Kidney tubule cell (primary cell): ENCODE data around the gene ZDHHC8.

ENCODE experiments used
- DNase-seq: peaks from one replicate; pipeline ENCODE4 v3.0.0-alpha.2; 2018; ENCODE audit warnings: low spot score

ZDHHC8 gene

DNA sequence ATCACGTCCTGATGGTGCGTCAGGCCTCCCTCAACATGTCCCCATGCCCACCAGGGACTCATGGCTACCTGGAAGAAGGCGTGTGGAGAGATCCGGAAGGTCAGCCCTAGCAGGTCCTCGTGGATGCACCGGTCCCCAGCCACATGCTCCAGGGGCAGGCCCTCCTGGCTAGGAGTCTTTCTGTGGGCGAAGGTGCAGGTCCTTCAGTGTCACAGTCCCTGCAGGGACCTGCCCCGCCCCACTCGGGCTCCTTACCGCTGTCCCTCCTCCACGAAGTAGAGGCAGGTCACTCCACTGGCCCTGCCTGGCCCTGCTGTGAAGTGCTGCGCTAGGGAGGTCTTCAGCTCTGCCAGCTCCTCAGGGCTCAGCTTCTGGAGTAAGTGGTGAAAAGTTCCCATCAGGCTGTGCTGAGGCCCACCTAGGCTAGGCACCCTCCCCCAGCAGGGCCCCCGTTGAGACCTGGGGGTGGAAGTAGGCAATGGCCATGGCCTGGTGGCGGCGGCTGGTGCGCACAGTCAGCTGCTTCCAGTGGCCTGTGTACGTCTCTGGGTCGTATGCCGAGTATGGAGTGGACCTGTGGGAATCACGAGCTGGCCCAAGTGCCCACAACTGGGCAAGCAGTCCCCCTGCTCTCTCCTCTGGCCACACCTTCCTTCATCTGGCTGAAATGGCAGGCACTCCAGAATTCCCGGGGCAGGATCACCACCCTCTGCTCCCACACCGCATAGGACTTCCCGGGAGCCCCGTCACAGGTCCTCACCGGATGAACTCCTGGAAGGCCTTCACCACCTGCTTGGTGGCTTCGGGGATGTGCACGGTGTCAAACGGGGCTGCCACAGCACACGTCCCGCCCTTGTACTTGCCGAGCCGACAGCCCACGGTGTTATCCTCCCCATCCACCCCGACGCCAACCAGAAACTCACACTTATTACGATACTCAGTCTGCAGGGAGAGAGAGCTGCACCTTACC lies 16.8 kb upstream of the ZDHHC8 start:
- DNase-seq, result no peak

DNA sequence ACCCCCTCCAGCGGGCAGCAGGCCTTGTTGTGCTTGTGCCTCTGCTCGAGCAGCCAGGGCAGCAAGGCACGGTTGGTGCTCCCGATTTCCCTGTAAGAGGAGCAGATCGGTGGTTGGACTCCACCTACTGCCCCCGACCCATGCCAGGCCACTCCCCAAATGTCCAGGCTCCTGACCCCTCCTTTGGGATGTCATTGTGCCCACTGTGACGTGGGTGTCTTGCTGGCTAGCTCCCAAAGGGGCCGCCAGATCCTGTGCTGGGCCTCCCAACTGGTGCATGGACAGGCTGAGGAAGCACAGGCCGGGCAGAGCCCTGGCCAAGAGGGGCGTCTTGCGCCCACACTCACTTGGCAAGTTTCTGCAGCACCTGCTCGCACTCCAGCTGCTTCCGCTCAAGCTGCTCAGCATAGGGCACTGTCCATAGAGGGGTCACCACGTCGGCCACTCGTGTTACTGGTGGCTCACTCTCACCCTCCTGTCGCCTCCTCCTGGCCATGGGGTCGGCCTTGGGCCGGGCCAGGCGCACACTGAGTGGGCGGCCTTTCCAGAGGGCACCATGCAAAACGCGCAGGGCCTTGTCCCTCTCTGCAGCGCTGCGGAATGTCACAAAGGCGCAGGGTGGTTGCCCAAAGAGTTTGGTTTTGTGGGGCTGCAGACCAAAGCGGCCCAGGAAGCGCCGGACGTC lies 15.8 kb upstream of the ZDHHC8 start, which contains the start of gene RANBP1:
RANBP1 (plus strand) TSS at position 414 of the 685 bp plus-strand sequence; CDS start at position 495, 81 bp downstream.
- no peak for DNase-seq

DNA sequence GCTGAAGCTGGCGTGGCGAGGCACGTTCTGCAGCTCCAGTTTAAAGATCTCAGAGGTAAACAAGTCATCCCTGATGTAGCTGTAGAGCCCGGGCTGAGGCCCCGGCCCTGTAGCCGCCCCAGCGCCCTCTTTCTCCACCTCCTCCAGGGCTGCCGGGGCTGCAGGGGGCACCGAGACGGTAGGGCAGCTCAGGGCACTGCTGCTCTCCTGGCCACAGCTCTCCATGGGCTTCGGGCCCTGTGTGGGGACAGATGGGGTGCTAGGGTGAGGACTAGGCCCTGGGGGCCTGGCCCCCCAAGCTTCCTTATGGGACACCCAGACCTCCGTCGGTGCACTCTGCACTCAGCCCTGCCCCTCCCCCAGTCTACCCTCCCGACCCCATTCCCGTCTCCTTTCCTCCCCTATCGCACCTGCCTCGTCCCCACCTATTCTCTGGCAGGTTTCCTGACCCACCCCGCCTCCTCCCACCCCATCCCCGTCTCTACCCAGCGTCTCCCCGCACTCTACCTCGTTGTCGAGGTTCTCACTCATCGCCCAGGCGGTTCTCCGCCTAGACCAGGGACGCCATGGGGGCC lies 15.1 kb upstream of the ZDHHC8 start:
- DNase-seq, result no peak

DNA sequence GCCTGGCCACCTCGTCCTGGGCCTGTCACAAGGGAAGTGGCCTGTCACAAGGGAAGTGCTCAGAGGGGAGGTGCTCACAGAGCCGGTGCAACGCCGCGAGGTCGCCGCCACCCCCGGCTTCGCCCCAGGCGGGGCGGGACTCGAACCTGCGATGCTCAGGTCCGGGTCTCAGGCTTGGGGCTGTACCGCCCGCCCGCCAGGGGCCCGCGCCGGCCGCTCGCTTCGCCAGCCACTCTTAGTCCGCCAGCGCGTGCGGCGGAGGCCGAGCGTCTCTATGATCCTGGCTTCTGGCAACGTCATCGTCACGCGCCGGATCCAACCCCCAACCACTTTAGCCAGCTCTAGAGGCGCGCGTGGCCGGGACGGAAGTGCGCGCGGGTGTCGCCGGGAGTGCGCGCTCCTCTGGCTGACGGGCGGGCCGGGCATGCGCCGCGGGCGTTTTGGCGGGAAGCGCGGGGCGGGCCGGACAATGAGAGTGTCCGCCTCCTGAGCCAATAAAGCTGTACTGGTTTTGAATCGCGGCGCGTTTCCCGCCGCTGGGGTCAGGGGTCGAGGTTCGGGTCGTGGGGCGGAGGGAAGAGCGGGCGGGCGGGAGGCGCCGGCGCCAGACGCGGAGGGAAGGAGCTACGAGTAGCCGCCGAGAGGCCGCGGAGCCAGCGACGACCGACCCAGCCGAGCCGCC lies 14.5 kb upstream of the ZDHHC8 start, which contains the start of gene TRMT2A:
TRMT2A (minus strand) TSS at position 276 of the 682 bp plus-strand sequence. CDS start 320 bp downstream, outside the sequence.
- peak; percentile 98 for DNase-seq

DNA sequence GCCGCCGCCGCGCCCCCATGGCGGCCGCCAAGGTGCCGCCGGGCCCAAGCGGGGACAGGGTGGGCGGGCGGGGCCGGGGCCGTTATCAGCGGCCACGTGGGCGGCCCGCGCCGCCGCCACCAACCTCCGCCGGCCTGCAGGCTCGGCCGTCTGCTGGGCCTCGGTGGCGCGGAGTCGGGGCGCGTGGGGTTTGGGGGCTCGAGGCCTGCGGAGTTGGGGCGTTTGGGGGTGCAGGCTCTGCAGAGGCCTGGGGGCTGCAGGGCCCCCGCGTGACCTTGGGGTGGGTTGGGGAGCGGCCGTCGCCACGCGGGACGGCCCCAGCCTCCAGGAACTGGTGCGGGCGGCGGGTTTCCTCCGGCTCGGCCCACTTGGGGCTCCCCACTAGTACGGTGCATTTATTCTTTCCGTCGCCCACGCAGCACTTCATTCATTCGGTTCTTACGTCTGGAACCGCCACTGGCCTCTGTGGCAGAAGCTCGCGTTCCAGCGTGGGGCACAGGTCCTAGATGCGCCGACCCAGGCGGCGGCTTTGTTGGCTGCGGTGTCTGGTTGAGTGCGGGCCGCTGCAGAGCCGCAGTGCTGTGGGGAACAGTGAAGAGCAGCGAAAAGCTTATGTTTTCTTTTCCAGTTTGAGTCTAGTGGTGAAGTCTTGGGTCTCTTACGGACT lies 13.8 kb upstream of the ZDHHC8 start:
- DNase-seq, result peak; percentile 28

DNA sequence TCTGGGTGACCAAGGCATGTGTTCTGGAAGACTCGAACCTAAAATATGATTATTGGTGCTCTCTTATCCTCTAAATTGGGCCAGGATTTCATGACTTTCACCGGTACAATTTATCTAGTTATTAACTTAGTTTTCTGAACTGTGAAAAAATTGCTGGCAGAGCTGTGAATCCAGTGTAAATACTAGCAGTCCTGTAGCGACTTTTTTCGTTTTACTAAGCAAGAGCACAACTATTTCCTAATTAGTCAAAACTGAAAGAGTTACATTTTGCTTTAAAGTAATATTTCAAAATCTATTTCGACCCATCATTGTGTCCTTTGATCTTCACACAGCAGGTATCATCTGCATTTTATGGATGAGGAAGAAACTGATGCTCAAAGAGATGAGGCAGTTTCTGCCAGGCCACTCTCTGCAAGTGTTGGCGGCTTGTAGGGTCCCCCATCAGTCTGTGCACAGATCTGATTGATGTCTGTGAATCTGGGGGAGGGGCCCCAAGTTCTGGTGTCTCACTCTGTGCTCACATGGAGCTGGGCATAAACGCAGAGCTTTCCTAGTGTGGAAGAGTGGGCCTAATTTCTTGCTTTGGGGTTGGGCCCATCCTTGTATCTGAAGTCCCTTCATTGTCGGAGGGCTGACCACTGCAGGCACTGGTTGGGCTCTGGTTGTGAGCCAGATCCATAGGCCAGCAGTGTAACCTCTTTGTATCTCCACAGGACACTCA lies 13.1 kb upstream of the ZDHHC8 start:
- no peak for DNase-seq

DNA sequence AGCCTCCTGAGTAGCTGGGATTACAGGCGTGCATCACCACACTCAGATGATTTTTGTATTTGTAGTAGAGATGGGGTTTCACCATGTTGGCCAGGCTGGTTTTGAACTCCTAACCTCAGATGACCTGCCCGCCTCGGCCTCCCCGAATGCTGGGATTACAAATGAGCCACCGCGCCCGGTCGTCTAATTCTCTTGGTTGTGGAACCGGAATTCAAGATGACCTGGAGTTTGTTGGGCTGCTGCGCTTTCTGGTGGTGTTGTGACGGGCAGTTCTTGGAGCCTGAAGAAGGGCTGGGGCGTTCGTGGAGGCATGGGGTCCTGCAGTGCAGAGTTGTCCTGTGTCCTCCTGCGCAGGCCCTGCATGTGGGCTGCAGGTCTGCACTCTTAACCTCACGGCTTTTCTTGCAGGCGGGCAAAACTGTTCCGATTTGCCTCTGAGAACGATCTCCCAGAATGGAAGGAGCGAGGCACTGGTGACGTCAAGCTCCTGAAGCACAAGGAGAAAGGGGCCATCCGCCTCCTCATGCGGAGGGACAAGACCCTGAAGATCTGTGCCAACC lies 9.7 kb upstream of the ZDHHC8 start:
- no peak for DNase-seq

DNA sequence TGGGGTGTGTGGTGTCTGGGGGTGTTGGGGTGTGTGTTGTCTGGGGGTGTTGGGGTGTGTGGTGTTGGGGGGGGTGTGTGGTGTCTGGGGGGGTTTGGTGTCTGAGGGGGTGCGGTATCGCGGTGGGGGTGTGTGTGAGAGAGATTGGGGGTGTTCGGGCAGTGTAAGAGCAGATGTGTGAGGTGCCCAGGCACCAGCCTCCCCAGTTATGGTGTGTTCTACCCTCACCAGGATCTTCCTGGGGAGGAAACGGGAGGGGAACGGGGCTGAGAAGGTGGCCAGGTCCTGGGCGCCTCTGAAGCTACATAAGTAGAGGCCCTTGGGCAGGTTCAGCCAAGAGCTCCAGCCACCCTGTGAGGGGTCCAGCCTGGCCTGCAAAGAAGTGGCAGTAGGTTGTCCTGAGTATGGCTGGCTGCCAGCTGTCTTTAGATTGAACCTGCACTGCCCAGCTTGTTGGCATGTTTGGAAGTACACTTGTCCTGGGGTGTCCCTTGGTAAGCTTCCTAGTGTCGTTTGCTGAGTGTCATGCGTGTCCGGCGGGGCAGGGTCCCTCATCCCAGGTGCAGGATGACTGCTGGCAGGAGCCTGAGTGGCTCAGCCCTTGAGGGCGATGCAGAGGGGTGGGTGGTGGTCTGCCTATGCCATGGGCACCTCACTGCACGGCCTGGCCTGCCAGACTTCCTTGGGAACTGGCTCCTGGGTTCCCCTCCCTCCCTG lies 8.1 kb upstream of the ZDHHC8 start:
- no peak for DNase-seq

DNA sequence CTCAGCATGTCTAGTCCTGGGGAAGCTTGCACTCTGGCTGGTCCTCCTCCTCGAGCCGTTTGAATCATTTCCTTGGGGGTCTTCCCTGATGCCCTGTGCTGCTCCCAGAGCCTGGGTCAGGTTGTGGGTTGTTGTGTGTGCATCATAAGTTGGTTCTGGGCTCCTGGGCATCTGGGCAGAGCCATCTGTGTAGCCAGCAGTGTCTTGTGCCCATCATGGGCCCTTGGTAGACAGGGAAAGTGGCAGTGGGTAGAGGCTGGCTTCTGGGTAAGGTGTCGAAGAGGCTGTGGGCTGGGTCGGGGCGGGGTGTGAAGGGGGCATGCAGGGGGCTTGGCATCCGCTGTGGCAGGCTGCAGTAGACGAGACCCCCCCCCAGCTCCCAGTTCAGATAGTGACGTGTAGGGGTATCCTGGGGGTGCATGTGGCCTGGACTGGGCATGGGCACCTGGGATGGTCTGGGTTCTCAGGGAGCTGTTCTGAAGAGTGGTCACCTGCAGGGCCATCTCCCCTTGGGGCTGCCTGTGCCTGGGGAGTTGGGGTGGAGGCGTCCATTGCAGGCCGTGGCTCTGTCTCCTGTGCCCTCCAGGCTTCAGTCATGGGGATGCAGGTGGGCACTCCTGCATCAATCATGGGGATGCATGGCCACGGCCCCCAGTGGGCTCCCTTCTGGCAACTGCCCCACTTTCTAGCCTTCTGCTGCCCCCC lies 7.4 kb upstream of the ZDHHC8 start:
- DNase-seq, result no peak

DNA sequence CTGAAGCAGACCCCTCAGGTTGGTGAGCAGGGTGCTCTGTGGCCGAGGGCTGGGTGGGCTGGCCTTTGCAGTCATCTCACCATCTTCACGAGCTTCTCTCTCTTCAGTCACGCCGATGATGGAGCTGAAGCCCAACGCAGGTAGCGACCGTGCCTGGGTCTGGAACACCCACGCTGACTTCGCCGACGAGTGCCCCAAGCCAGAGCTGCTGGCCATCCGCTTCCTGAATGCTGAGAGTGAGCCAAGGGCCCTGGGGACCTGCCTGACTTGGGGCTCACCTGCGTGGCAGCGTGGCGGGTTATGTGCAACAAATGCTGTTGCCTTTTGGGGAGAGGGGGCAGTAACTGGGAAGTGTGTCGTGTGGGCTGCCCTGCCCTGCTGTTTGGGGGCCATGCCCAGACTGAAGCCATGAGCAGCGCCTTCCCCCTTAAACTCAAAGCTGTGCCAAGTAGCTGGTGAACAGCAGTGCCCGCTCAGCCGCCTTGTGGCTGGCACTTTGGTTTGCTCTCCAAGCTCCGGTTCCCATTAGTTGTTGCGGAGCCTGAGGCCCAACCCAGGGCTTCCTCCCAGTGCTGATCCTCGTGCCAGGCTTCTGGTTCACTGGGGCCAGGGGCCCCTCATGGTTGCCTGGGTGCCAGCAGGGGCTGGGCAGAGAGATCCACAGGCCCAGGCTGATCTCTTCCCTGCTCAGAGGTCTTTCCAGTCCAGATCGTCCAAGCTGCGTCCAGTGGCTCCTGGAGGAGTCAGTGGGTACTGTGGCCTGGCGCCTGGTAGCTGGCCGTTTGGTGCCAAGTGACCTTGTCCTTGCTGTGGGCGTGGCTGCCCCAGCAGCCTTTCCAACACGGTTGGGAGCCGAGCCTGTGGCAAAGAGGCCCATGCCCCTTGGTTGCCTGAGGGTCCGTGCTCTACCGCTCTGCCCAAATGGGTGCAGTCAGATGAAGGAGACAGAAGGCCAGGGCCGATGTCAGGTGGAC lies 6.1 kb upstream of the ZDHHC8 start:
- DNase-seq, result no peak

DNA sequence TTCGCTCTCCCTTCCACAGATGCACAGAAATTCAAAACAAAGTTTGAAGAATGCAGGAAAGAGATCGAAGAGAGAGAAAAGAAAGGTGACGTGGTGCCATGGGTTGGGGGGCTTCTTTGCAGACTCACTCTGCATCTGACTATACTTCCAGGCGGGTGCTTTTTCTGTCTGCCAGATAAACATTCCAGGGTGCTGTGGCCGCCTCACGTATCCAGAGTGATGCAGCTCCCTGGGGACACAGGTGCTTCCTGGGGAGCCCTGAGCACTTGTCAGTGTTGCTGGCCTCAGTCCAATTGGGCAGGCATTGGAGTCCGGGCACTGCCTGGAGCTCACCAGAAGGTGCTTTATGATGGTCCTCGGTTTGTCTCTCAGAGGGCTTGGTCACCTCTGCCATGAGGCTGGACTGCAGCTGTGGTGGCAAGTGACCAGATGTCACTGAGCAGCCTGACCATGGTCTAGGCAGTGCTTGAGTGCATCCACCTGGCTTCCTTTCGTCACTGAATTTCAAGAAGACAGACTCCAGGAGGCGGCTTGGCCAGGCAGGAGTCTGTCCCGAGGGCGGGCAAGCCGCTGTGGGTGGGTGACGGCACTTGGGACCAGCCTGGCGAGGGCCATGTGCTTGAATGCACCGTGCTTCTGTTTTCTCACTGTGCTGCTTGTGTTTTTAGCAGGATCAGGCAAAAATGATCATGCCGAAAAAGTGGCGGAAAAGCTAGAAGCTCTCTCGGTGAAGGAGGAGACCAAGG lies 5.1 kb upstream of the ZDHHC8 start:
- DNase-seq, result no peak

DNA sequence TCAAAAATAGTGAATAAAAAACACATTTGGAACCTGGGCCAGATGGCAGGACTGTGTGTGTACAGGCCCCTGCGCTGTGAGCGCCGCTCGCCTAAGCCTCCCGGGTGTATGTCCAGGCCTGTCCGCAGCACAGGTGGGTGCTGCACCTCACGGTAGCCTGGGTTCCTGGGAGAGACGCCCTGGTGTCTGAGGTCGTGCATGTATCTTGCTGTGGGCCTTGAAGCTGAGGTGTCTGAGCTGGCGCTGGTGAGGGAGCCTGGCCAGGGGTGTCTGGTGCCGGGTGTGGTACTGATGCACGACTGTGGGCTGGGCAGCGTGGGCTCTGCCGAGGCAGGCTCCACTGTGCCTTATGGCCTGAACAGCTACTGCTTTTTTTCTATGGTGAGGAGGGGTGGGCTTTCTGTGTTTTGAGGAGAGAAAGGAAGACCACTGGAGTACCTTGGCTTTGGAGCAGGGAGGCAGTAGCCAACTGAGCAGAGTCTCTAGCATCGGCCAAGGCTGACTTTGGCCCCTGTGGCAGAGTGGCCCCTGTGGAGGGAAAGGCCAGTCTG lies 4.2 kb upstream of the ZDHHC8 start:
- DNase-seq, result no peak

DNA sequence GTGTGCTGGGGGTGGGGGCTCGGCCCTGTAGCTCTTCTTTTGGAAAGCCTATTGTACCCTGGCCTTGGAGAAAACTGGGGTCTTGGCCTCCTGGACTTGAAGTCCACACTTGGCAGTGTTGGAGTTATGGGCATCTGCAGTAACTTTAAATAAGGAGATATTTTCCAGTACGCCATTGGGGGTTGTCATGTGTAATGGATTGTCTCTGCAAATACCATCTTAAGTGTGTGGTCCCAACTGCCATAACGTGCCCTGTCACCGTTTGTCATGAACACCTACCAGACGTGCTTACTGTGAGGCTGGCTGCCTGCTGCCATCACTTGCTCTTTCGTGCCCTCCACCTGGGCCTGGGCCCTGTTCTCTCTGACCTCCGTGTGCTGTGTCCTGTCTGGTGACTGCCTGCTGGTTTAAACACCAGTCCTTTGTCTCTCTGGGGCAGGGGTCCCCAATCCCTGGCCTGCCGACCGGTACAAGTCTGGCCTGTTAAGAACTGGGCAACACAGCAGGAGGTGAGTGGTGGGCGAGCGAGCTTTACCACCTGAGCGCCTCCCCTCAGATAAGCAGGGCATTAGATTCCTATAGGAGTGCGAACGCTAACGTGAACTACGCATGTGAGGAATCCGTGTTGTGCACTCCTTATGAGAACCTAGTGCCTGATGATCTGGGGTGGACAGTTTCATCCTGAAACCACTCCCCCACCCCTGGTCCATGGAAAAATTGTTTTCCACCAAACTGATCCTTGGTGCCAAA lies 3.6 kb upstream of the ZDHHC8 start:
- DNase-seq, result no peak

DNA sequence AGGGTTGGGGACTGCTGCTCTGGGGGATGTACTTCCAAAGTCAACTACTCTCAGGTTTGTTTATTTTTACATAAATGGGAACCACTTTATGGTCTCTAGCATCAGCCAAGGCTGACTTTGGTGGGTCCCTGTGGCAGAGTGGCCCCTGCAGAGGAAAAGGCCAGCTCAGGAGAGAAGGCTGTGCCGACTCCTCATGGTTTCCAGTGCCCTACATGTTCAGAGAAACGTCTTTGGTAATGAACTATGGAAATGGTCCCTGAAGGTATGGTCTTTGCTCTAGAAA lies 3.0 kb upstream of the ZDHHC8 start:
- DNase-seq, result no peak

DNA sequence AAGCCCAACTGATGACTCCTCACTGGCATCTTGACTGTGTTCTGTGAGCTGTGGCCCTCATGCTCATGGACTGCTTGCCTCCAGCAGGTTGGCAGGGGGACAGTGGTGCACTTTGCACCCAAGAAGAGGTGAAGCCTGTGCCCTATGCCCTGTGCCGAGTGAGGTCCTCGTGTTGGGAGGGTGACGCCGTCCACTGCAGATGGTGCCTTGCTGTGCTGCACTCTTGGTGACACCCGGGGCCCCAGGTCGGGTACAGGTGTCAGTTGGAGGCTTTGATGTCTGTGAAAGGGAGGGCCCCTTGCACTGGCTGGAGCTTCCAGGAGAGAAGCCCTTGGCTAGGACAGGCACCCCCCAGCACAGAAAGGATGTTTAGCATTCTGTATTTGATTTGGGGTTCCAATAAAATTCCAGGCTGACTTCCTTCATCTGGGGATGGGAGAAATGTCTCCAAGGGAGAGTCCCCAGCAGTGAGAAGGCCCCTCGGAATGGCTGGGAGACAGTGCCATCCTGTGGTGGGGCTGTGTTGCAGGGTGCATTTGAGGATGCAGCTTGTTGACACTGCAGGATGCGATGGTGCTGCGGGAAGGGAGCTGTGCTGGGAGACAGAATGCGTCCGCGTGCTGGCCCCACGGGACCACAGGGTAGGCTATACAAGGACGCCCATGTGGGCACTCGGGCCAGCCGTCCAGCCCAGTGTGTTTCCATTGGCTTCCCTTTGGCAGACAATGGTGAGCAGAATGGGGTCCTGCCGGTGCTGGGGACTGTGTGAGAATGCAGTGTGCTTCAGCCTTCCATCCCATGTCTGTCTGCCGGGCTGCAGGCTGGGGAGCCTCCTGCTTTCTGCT lies 2.5 kb upstream of the ZDHHC8 start:
- DNase-seq, result no peak

DNA sequence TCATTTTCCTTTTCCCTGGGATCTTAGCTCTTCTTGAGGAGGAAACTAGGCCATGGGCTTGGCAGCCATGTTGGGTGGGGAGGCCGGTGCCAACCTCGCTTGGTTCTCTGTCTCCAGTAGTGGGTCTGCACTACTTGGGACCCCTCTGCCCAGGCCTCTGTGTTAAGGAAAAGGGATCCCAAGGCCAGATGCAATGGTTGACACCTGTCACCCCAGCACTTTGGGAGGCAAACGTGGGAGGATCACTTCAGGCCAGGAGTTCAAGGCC lies 1.9 kb upstream of the ZDHHC8 start:
- DNase-seq, result no peak
